Measurements from ENCODE around the gene ATP8B3.

GRCh38 chr19:1845125-1845515, 33.0 kb upstream of the ATP8B3 start:
- TF ChIP-seq CTCF (IDR thresholded peaks at IDR 0.05; ENCODE audit: borderline replicate concordance, extremely low read depth, low read length, poor library complexity, severe bottlenecking), result no peak
- no peak for TF ChIP-seq EZH2 (IDR thresholded peaks at IDR 0.05; ENCODE audit: borderline replicate concordance, low read depth, low read length, severe bottlenecking)

Measured in DND-41 (cell line).